Gastrocnemius medialis (tissue), 4 donors: ENCODE measurements around the gene PIWIL4.

ENCODE experiments used
- CTCF ChIP-seq, 5 experiments: fragments of 450-650 bp in 3 of 5; fragments of 200-600 bp in 2 of 5; sonication (generic) in 2 of 5; IDR thresholded peaks in 4 of 5; conservative IDR thresholded peaks in 1 of 5; 1 replicate in 4 of 5; 2 replicates in 1 of 5; pipeline ENCODE4 v1.5.1; 2016 to 2019; ENCODE audit warnings: antibody characterized with exemption in 5 of 5, mild to moderate bottlenecking in 3 of 5, moderate library complexity in 3 of 5
- POLR2A ChIP-seq, 2 donors: fragments of 450-650 bp; IDR thresholded peaks; one replicate each; pipeline ENCODE4 v1.6.1; 2017; ENCODE audit warnings: antibody characterized with exemption in 2 of 2, mild to moderate bottlenecking in 2 of 2, moderate library complexity in 2 of 2

- TF ChIP-seq CTCF (IDR thresholded peaks at IDR 0.05 in 4 of 5, conservative IDR thresholded peaks at IDR 0.05 in 1 of 5) (peak in 1 of 5 experiments; percentile 13), POLR2A (IDR thresholded peaks at IDR 0.05) (no peak)
Measured at GRCh38 chr11:94521684-94522083, 45.5 kb upstream of the PIWIL4 start.
